Inflammatory macrophage (primary cell): ENCODE data around the gene ABO.
"Not testable (repeated sequence)": the region's sequence is repeated elsewhere in the genome, so short reads cannot be mapped to it uniquely, and the experiment has no call there.

ENCODE experiments used
- DNase-seq, 2 donors: peaks; one replicate each; pipeline ENCODE4 v3.0.0-alpha.2; 2020 to 2022
- total RNA-seq, 18 experiments: gene quantifications; one replicate each; lab custom pipeline; 2026; ENCODE audit warnings: mixed read lengths in 6 of 18, inconsistent platforms in 2 of 18; lab: John Stamatoyannopoulos, UW

Gene ABO
- total RNA-seq, result 0 to 2.7 (median 0.20) reads per million in 18 experiments

- DNase-seq, result no peak
Measured at GRCh38 chr9:133275105-133276000, at the start of gene ABO. TSS of gene ABO (minus strand) at chr9:133275201.

GRCh38 chr9:133323991-133324703 is 49.1 kb upstream of the ABO start:
- DNase-seq, result no peak

GRCh38 chr9:133323211-133323610 is 48.2 kb upstream of the ABO start:
- no peak for DNase-seq

GRCh38 chr9:133322701-133323100 is 47.7 kb upstream of the ABO start:
- DNase-seq, result no peak

GRCh38 chr9:133321411-133321935 is 46.5 kb upstream of the ABO start:
- DNase-seq, result no peak

- no peak for DNase-seq
Measured at GRCh38 chr9:133320421-133320881, 45.5 kb upstream of the ABO start.

GRCh38 chr9:133317551-133317950 is 42.5 kb upstream of the ABO start:
- not testable (repeated sequence) for DNase-seq

- DNase-seq, result no peak
Measured at GRCh38 chr9:133315997-133316396, 41.0 kb upstream of the ABO start.

- no peak for DNase-seq
Measured at GRCh38 chr9:133309608-133310007, 34.6 kb upstream of the ABO start.

- DNase-seq, result no peak
Measured at GRCh38 chr9:133307301-133307700, 32.3 kb upstream of the ABO start.

GRCh38 chr9:133306242-133307204 is 31.5 kb upstream of the ABO start:
- no peak for DNase-seq

- DNase-seq, result no peak
Measured at GRCh38 chr9:133305731-133306130, 30.7 kb upstream of the ABO start.

- DNase-seq, result no peak
Measured at GRCh38 chr9:133304477-133305377, 29.7 kb upstream of the ABO start.

GRCh38 chr9:133304158-133304470 is 29.1 kb upstream of the ABO start:
- no peak for DNase-seq

GRCh38 chr9:133303266-133304157 is 28.5 kb upstream of the ABO start:
- DNase-seq, result no peak

- no peak for DNase-seq
Measured at GRCh38 chr9:133301253-133302230, 26.5 kb upstream of the ABO start.

GRCh38 chr9:133299996-133300395 is 25.0 kb upstream of the ABO start:
- DNase-seq, result not testable (repeated sequence)

GRCh38 chr9:133294257-133294656 is 19.3 kb upstream of the ABO start:
- no peak for DNase-seq

- no peak for DNase-seq
Measured at GRCh38 chr9:133290751-133291302, 15.8 kb upstream of the ABO start.
